Pons (tissue), 1 donor: ENCODE data around the gene OSBPL10.

Source experiments
- DNase-seq: peaks from one replicate; pipeline ENCODE4 v3.0.0-alpha.2; 2016; ENCODE audit warnings: low spot score

Gene OSBPL10

DNA sequence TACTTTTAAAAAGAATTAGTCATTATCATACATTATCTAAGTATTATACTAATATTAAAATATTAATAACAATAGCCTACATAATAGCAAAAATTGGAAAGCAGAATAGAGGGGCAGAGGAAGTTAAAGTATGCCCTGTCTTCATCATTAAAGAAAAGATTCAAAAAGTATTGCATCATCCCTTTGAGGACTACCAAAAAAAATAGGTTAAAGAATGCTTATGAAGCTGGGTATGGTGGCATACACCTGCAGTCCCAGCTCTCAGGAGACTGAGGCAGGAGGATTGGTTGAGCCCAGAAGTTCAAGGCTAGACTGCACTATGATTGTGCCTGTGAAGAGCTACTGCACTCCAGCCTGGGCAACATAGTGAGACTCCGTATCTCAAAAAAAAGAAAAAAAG is 240.7 kb downstream of the OSBPL10 start:
- DNase-seq: no peak

DNA sequence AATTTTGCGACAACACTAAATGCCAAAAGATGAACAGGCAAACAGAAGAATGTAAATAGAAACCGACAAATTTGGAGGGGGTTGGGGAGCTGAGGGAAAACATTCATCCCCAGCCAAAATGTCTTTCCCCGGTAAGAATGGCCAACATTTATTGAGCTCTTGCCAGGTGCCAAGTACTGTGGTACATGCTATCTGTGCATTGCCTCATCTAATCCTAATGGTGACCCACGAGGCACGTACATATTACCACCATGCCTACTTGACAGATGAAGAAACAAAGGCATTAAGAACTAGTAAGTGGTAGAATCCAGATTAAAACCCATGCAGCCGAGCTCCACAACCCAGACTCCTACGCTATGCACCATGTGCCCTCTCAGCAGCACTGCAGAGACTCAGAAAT is 242.7 kb downstream of the OSBPL10 start:
- no peak for DNase-seq

DNA sequence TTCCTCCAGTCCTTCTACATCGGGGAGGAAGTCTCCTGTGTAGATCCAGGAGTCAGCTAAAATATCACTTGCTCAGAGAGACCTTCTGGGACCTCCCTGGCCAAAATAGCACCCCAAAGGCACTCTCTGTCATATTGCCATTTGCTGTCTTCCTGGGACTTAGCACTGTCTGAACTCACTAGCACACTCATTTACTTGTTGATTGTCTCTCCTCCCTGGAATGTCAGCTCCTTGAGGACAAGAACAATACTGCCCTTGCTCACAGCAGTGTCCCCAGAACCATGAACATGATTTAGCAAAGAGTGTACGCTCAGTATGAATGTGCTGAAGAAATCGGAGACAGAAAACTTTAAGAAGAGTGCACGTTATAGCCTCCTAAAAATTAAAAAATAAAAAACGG is 245.4 kb downstream of the OSBPL10 start:
- no peak for DNase-seq

DNA sequence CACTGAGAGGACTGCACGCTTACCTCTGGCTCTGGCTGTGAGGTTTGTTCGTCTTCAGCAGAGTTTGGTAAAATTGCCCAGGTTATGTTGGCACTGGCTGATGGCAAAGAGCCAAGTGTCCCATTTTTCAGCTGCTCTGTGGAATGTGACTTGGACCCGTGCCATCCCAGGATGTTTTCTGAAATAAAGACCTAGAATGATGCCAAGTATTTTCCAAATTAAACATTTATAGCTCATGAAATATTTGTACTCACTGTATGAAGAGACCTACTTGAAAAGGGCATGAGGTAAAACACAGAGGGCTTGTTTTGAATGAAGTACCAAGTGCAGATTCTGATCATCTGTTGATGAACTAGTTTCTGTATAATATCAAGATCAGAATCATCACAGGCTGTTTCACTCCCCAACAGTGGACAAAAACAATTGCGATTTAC is 247.8 kb downstream of the OSBPL10 start:
- DNase-seq: no peak

DNA sequence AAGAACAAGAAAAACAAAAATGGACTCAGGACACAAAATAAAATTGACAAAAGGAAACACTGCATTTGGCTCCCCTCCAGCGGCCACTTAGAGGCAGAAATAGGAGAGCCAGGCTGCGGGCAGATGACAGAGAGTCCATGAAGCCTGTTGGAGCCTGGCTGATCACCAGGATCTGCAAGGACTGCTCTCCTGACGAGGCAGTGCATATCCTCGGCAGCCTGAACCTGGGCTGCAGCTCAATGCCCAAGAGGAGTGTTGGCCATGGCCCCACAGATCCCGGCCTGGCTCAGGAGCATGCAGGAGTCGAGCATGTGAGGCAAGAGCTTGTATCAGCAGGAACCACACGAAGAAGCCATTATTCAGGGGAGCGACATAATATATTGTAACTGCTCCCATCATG is 248.5 kb downstream of the OSBPL10 start:
- no peak for DNase-seq

DNA sequence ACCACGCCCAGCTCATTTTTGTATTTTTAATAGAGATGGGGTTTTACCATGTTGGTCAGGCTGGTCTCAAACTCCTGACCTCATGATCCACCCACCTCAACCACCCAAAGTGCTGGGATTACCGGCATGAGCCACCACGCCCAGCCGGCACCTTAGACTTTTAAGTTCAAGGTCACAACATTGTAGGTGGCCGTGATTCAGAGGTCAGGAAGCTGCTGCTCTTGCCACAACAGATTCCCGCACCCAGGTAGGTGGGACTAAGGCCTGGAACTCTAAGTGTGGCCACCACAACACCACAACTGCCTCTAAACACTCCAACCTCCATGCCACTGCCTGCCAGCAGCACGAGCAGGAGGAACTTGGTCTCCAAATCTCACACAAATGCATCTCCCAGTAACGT is 251.5 kb downstream of the OSBPL10 start:
- DNase-seq: no peak

DNA sequence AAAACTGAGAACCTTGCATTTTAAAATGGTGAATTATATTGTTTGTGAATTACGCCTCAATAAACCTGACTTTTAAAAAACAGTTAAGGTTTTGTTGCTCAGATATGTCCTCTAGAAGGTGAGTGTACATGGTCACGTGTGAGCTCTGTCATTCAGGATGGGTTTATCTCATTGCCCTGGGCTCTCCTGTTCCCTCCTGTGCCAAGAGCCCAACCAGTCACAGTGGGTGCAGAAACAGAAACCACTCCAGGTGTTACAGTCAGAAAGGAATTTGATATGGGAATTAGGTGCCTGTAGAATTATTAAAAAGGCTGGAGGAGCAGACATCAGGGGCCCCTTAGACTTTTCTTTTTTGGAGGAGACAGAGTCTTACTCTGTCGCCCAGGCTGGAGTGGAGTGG is 252.0 kb downstream of the OSBPL10 start:
- DNase-seq: no peak

DNA sequence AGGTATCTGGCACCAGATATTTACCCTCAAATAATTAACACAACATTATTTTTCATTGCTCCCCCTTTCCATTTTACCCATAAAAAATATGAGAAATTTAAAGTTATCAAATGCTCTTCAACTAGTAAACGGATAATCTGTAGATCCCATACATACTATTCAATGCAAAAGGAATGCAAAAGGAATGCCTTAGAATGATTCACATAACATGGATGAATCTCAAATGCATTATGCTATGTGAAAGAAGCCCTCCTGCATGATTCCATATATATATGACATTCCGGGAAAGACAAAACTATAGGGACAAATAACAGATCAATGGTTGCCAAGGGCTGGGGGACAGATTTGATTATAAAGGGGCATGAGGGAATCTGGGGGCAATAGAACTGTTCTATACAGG is 252.7 kb downstream of the OSBPL10 start:
- DNase-seq: no peak

DNA sequence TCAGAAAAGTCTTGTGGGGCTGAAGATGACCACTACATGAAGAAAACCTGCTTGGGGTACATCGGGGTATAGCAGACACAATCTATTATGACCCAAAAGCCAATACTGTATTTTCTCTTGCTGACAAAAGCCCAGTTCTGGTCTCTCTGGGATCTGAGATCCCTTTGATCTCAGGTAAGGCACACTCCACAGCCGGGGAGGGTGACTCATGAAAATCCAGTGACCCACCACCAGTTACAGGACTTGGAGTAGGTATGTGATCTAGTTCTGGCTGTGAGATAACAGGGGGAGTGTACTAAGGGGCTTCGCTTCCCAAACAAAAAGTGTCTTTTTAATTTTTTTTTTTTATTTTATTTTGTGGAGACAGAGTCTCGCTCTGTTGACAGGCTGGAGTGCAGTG is 255.1 kb downstream of the OSBPL10 start:
- DNase-seq: no peak

DNA sequence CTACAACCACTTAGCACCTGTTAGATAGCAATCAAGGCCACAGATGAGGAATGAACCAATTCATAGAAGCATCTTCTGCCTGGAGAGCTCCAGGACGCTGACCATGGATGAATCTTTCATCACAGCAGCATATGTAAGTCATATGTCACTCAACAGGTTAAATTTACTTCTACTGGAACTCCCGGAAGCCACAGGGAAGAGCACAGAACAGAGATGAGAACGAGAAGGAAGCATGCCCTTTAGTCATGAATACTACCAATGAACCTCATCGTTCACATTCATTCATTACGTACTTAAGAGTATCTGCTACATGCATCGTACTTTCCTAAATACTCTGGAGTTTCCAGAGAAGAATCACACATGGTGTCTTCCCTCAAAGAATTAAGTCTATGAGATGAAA is 255.5 kb downstream of the OSBPL10 start:
- no peak for DNase-seq

DNA sequence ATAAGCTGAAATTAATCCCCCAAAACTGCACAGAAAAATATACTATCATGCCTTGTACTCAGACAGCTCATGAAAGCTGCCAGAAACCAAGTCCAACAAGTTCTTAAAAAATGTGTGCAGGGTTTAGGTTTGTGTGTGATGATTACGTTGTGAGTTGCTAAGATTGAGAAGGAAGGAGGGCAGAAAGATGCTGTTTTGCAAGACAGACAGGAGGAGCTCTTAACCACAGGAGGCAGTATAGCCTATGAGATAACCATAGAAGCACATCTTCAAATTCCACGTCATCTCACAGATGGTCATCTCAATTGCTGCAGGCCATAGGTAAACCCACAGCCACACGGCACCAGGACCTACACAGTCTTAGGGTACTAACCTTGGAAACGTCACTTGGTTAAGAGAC is 256.4 kb downstream of the OSBPL10 start:
- DNase-seq: no peak

DNA sequence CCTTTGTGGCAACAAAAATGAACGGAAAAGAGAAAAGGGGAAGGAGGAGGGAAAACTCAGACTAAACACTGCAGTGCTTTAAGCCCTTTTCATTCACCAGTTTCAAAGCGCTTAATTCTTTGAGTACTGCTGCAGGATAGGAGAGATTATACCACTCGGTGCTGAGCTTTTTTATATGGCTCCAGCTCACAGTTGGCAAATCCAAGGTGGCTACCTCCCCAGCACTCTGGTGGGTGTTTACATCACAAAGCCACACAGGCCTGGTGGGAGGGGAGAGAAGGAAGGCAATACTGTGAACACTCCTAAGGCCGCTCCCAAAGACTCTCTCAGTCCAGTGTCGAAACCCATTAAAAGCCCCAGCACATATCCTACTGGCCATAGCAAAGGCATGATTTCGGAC is 256.9 kb downstream of the OSBPL10 start:
- no peak for DNase-seq

DNA sequence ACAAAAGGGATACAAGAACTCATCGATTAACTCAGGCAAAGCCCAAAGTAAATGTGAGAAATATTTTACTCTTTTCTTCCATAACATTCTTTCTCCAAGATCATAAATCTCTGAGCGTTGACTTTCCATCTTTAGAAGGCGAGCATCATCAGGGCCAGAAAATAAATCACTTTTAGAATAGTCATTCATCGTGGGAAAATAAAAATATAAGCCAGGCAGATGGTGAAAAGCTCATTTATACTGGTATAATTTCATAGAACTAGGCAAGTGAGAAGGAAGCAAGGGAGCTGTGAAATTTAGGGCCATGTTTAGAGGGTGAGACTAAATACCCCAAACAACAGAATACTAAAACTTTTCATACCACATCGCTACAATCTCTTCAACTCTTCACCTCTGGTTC is 257.4 kb downstream of the OSBPL10 start:
- DNase-seq: no peak

DNA sequence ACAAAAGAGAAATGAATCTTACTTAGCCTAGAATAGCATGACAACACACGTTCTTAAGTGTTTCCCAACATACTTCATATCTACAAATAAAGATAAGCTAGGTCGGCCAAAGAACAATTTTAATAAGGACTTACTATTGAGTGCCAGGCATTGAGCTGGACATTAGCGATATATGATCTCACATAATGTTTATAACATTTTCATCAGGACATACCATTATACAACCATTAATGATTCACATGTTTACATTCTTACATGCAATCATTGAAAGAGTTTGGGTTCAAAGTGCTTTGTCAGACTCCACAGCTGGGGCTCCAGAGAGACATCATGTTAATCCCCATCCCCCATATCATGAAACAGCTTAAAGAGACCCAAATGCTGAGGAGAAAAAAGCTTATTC is 259.4 kb downstream of the OSBPL10 start:
- DNase-seq: no peak

DNA sequence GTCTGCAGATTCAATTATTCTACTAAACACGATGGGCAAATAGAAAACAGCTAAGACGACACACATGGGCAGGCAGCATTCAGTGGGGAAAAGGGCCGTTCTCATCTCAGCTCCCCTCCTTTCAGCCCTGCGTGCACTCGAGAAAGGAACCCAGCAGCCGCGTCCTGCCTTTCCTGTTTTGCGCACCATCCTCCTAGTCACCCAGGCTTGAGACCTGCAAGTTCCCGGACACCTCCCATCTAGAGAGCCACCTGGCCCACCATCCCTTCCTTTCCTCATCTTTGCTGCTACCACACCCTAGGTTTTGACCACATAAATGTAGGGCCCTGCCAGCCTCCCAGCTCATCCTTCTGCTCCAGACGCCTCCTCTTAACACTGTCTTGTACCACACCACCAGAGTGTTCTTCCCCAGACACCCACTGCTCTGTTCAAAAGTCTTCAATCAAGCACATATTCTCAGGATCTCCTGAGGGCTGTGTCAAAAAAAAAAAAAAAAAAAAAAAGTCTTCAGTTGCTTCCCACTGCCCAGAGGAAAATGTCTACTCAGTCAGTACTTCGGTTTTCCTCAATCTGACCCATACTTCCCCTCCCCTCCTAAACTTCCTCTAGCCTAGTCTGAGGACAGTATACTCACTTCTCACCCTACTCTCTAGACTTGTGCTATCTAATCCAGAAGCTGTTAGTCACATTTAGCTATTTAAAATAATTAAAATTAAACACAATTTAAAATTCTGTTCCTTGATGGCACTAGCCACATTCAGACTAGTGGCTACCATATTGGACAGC is 266.4 kb downstream of the OSBPL10 start:
- DNase-seq: no peak

DNA sequence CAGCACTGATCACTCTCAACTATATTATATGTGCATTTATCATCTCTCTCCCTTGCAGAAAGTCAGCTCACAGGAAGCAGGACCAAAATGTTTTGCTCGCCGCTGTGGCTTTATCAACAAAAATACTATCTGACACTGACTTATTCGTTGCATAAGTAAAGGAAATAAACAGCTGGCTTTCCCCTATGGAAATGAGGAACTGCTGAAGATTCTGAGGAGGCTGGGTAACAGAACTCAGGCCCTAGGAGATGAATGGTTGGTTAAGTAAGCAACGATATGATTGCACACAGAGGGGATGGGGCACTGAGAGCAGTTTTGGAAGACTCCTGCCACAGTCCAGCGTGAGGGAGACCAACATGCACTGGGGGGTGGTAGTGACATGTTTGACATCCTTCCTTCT is 267.2 kb downstream of the OSBPL10 start:
- no peak for DNase-seq

DNA sequence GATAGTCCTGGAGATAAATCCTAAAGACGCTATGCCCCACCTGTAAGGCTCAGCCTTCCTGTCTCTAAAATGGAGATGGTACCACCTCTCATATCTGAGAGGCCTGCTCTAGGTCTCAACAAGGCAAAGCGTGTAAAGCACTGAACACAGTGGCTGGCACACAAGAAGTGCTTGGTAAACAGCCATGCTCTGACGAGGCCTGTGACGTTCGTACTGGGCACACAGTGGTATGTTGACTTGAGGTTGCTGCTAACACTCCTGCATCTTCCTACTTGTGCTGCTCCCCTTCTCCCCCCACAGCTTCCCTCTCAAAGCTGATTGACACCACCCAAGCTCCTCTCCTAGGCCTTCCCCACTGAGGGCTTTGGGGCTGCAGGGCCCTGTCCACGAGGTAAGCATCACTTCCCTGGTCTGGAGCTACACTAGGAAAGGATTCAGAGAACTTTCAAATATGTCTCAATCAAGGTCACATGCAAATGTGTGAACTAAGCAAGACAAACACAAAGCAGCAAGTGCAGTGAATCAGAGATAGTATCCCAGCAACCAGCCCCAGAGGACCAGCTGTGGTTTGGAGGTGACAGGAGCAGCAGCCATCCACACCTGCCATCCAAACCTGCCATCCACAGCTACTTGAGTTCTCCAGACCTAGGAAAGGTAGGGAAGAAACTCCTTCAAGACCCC is 270.8 kb downstream of the OSBPL10 start:
- no peak for DNase-seq

DNA sequence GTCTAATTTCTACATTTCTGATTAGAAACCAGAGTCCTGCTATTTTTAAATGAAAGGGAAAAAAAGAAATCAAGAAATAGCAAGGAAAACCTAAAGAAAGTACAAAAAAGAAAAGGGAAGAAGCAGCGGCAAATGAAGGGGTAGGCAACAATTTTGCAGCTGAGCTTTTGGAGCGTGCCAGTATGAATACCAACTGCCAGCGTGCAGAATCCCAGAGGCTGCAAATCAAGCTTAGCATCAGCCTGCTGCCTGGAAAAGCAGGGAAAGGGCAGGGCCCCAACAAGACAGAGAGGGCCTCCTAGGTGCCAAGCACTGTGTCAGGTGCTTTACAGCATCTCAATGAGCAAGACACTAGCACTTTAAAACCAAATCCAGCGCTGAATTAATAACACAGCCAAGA is 271.5 kb downstream of the OSBPL10 start:
- DNase-seq: no peak

DNA sequence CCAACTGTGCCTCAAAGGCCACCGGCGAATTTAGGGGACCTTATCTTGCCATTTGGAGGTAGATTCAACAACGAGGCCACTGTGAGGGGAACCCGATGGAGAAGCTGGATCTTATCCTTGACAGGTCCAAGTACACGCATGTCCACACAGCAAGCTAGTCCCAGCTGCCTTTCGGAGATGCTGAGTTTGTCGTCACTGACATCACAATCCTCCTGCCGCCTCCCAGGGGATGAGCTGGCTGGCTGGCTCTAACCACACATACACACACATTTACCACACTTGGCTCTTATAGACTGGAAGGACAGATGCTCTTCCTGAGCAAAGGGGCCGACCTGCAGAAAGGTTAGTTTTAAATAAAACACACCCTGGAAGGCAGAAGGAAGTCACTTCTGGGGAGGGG is 272.1 kb downstream of the OSBPL10 start:
- no peak for DNase-seq

DNA sequence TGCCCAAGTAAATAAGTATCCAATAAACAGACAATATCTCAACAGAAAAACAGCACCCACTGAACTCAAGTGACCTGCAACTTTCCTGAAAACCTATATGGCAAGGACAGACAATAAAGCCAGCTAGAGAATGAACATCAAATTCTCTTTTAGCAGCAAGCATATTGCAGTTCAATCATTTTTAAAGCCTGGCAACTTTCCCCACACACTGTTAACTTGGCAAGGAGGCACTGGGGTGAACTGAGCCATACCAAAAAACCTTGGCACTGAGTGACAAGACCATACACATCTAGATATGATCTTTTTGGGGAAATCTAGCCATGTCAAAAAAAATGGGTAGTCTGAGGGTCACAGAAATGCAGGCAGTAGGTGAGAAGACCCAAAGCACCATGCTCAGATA is 273.8 kb downstream of the OSBPL10 start:
- no peak for DNase-seq

DNA sequence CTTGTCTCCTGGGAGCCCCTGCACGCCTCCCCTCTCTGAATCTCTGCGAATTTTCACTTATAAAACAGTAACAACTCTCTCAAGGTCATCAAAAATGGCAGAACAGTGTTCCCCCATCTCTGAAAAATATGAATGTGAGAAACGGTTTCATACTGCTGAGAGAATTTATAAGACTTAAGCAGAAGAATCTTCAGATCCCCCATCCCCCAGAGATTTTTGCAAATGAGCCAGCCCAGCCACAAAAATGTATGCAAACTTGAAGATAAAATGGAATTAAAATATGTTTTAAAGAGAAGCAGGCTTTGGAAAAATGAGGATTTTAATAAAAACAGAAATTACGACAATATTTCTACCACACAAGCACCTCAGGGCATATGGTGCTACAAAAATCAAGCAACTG is 275.3 kb downstream of the OSBPL10 start:
- DNase-seq: no peak

DNA sequence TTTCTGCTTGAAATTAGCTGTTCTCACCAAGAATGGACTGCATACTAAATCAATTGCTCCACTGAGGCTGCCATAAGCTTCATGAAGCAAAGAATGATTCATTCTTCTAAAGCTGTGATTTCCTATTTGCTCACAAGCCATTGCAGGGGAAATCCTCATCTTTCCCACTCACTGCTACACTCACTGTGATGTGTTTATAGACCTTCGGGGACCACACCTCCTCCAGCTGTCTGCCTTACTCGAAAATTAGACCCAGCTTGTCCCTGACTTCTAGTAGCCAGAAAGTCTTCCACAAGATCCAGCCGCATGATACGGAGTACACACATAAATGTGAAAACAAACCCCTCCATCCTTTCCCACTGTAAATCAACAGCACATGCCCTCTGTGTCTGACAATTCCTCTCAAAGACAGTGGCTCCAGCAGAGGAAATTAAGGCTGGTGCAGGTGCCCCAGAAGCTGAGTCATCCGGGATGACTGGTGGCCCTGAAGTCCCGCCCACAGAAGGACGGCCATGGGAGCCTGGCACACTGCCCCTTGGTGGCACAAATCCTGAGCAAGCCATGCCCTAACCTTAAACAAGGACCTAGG is 276.4 kb downstream of the OSBPL10 start:
- DNase-seq: no peak

DNA sequence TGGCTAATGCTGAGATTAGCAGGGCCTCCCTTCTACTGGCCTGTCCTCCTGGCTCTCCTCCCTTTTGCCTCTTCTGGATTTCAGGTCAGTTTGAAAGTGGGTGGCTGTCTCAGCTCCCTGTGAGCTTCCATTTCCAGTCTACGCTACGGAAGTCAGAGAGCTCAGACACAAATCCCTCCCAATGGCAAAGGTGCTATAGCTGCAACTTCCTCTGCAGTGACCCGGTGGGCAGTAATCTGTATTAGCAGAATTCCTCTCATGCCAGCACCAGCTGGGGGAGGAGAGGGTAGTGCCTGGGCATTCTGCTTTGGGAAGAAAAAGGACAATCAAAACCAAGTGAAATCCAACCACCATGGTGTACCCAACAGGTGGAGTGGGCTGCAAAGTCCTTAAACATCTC is 276.9 kb downstream of the OSBPL10 start:
- DNase-seq: no peak

DNA sequence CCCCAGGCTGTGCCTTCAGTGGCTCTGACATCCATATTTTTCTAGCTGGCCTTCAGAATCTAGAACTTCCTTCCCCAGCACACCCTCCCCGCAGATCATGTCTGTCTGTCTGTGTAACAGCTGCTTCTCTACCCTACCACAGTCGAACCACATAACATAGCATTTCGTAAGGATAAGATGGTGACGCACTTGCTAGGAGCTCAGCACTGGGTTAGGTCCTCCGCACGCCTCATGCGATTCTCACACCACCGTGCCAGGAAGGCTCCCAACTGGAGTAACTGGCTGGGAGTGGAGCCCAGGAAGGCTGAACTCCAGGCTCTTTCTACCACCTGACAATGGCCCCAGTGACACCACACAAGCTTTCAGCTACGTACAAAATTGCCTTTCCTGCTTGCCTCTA is 279.8 kb downstream of the OSBPL10 start:
- no peak for DNase-seq
